NCI-H1436 treated with DMSO at 0.1 percent for 48 hours (cell line): ENCODE results near the gene CHP1.
"Not testable (repeated sequence)": the region's sequence is repeated elsewhere in the genome, so short reads cannot be mapped to it uniquely, and the experiment has no call there.

Source experiments
- DNase-seq: peaks from one replicate; lab custom pipeline; 2025; lab: John Stamatoyannopoulos, UW

Gene CHP1

DNA sequence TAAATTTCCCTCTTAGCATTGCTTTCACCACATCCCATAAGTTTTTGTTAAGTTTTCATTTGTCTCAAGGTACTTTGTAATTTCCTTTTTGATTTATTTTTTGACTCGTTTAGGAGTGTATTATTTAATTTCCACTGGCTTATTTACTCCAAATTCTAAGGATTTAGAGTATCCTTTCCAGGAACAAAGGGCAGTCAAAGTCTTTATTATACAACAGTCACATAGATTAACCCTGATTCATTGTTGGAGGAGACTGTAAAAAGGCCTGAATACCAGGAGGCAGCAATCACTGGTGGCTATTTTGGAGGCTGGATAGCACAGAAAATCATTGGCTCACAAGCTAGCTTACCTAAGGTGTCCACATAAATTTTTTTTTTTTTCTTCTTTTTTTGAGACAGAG, 61.5 kb downstream of the CHP1 start:
- no peak for DNase-seq

DNA sequence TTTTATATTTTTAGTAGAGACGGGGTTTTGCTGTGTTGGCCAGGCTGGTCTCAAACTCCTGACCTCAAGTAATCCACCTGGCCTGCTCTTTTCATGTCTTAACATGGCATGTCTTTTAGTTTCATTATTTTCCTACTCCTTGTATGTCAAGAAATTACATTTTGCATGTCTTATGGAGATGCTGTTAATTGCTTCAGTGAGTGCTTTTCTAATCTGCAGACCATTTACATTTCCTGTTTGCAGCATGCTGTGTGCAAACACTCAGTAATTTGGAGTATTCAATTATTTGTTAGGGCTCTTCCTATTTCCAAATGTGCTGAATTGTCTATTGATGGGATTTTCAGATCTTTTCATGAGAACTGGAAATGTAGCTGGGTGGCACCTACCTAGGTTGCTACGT, 70.1 kb downstream of the CHP1 start:
- DNase-seq: not testable (repeated sequence)

DNA sequence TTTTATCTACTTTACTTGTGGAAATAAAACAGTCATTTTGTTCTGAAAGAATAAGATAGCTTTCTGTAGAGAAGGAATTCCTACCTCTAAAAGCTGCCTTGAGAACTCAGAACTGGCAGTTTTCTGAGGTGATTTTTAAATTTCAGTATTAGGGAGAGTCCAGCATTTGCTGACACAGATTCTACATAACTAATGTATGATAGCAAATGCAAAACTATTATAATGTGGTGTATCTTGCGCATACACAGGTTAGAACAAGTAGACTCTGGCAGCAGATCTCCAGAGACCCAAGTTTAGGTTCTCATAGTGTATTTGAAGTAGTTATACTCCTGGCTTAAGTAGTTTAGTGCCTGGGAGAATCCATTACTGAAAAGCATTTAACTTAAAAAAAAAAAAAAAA, 70.5 kb downstream of the CHP1 start:
- DNase-seq: no peak

DNA sequence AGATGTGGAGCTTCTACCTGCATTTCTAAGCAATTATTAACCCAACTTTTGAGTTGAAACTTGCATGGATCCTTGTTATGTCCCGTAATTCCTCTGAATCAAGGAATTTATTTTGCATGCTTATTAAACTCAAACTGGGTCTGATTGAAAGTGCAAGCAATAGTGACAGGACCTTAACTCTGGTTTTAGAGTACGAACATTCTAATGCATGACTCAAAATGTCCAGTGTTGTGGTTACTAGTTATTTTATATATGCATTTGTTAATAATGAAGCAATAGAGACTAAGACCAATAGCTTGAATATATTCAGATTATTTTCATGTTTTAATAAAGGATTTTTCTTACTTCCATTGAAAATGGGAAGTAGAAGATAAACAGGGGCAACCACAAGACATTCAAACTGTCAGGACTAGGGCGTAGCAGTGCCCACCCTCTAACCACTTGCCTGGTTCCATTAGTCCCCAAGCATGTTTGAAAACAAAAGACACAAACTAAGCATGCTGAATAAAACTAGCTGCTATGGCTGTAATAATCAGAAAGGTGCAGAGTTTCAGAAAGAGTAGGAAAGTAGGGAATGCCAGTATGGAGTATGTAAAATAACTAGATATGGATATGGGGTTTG, 73.2 kb downstream of the CHP1 start:
- DNase-seq: no peak

DNA sequence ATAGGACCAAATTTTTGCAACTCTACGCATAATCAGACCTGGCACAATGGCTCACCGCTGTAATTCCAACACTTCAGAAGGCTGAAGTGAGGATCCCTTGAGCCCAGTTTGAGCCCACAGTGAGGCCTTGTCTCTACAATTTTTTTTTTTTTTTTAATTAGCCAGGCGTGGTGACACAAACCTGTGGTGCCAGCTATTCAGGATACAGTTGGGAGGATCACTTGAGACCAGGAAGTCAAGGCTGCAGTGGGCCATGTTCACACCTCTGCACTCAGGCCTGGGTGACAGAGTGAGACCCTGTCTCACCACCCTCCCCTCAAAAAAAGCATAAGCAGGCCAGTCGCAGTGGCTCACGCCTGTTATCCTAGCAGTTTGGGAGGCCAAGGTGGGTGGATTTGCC, 76.6 kb downstream of the CHP1 start:
- DNase-seq: no peak

DNA sequence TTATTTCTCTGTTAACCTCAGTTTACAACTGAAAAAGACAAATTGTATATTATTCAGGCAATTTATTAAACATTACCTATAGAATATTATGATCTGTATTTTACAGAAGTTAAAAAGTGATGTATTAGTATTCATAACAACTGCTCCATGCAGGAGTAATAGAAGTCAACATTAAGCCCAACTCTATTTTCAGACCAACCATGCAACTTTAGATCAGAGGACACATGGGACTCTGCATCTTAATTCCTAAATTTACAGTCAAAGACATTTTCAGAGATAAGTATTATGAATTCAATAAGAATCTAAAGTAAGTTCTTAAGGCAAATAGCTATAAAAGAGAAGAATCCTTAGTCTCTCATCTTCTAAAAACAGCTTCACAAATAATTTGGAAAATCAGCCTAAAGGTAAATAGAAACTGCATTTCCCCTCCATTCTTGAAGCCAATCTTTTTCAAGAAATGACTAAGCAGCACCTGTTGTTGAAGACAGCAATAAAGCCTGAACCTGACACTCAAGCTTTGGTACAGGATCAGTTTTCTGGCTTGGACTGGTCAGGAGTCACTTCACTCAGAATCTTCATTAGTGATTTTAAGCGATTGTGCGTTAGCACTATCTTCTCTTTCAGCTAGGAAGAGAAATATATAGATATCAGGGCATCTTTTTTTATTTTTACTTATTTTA, 78.3 kb downstream of the CHP1 start:
- no peak for DNase-seq

DNA sequence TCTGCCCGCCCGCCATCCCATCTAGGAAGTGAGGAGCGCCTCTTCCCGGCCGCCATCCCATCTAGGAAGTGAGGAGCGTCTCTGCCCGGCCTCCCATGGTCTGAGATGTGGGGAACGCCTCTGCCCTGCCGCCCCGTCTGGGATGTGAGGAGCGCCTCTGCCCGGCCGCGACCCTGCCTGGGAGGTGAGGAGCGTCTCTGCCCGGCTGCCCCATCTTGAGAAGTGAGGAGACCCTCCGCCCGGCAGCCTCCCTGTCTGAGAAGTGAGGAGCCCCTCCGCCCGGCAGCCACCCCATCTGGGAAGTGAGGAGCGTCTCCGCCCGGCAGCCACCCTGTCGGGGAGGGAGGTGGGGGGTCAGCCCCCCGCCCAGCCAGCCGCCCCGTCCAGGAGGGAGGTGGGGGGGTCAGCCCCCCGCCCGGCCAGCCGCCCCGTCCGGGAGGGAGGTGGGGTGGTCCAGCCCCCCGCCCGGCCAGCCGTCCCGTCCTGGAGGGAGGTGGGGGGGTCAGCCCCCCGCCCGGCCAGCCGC, 89.8 kb downstream of the CHP1 start:
- not testable (repeated sequence) for DNase-seq

DNA sequence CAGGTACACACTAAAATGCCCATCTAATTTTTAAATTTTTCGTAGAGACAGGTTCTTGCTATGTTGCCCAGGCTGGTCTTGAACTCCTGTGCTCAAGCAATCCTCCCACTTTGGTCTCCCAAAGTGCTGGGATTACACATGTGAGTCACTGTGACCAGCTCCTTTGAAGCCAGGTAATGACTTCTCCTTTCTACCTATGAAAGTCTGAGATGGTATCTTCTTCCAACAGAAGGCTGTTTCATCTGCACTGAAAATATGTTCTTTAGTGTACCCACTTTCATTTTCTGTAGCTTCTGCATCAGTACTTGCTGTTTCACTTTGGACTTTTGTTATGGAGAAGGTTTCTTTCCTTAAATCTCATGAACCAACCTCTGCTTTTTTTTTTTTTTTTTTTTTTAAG, 92.5 kb downstream of the CHP1 start:
- DNase-seq: no peak

DNA sequence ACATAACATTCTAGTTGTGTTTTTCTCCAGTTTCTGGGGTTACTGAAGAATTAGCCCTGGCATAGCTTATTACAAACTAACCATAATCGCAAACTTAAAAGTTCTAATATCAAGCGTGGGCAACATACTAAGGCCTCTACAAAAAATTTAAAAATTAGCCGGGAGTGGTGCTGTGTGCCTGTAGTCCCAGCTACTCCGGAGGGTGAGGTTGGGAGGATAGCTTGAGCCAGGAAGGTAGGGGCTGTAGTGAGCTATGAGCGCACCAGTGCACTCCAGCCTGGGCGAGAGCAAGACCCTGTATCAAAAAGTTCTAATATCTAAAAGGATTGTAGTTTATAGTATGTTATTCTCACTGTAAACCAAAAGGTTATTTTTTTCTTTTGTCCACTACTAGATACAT, 100.2 kb downstream of the CHP1 start:
- DNase-seq: no peak
